SK-N-SH (cell line): ENCODE data around the gene SGPL1. TPM values are rescaled to one million over a fixed set of nuclear protein-coding genes. Genes with fewer than 3 reads are reported as not detected.

Source experiments
- CTCF ChIA-PET: fragments of 300-600, 350-600 bp; formaldehyde crosslinking; extraction: SDS; loops from one replicate; lab custom pipeline; 2021; lab: Yijun Ruan, JAX
- POLR2A ChIA-PET: fragments of 350-600 bp; sonication (Branson Sonifier 250); formaldehyde crosslinking; extraction: SDS; loops from one replicate; lab custom pipeline; 2020; ENCODE audit warnings: antibody characterized with exemption, inconsistent platforms; lab: Yijun Ruan, JAX
- DNase-seq: peaks from one replicate; pipeline ENCODE4 v3.0.0; 2012
- H2AFZ ChIP-seq: fragments of 200-600 bp; sonication (generic); 2 replicates; pipeline ENCODE4 v1.8.1; 2016; ENCODE audit warnings: antibody characterized with exemption, mild to moderate bottlenecking, low read depth
- H3F3A ChIP-seq: fragments of 200-600 bp; sonication (generic); replicated peaks from 2 replicates; pipeline ENCODE3; 2016; ENCODE audit warnings: antibody characterized with exemption, mild to moderate bottlenecking; ENCODE audit not compliant: insufficient read depth
- H3K27ac ChIP-seq, 2 experiments: fragments of 200-500 bp in 1 of 2; fragments of 200-600 bp in 1 of 2; sonication (Bioruptor generic) in 1 of 2; sonication (generic), shearing (Covaris generic) in 1 of 2; 2 replicates each; pipeline versions ENCODE4 v1.5.1 to v1.6.1; 2014 to 2016; ENCODE audit warnings: low read depth in 2 of 2, inconsistent platforms in 1 of 2, low read length in 1 of 2, mild to moderate bottlenecking in 1 of 2, mixed read lengths in 1 of 2
- H3K27me3 ChIP-seq: fragments of 200-600 bp; sonication (generic), shearing (Covaris generic); 2 replicates; pipeline ENCODE4 v1.6.1; 2016; ENCODE audit warnings: mixed run types; ENCODE audit not compliant: insufficient read depth
- H3K36me3 ChIP-seq, 2 experiments: fragments of 200-500 bp in 1 of 2; fragments of 200-600 bp in 1 of 2; sonication (Bioruptor generic) in 1 of 2; sonication (generic) in 1 of 2; replicated peaks in 1 of 2; 2 replicates each; pipeline versions ENCODE3 to v1.5.1; 2014 to 2016; ENCODE audit warnings: low read length in 1 of 2, mild to moderate bottlenecking in 1 of 2; ENCODE audit not compliant: insufficient read depth in 2 of 2, control insufficient read depth in 1 of 2
- H3K4me1 ChIP-seq, 2 experiments: fragments of 200-500 bp in 1 of 2; fragments of 200-600 bp in 1 of 2; sonication (Bioruptor generic) in 1 of 2; sonication (generic), shearing (Covaris generic) in 1 of 2; 2 replicates each; pipeline versions ENCODE4 v1.5.1 to v1.6.1; 2014 to 2016; ENCODE audit warnings: low read depth in 1 of 2, low read length in 1 of 2, mixed run types in 1 of 2; ENCODE audit not compliant: insufficient read depth in 2 of 2, control insufficient read depth in 1 of 2
- H3K4me2 ChIP-seq: fragments of 200-600 bp; sonication (generic), shearing (Covaris generic); 2 replicates; pipeline ENCODE4 v1.6.1; 2017; ENCODE audit warnings: mixed run types
- H3K4me3 ChIP-seq, 2 experiments: fragments of 200-500 bp in 1 of 2; fragments of 200-600 bp in 1 of 2; sonication (Bioruptor generic) in 1 of 2; sonication (generic), shearing (Covaris generic) in 1 of 2; 2 replicates each; pipeline versions ENCODE4 v1.5.1 to v1.8.1; 2014 to 2016; ENCODE audit warnings: low read depth in 2 of 2, inconsistent platforms in 1 of 2, low read length in 1 of 2, mild to moderate bottlenecking in 1 of 2, mixed read lengths in 1 of 2, moderate library complexity in 1 of 2
- H3K79me2 ChIP-seq: fragments of 200-600 bp; sonication (generic); 2 replicates; pipeline ENCODE4 v1.8.1; 2017; ENCODE audit warnings: mild to moderate bottlenecking; ENCODE audit not compliant: insufficient read depth
- H3K9ac ChIP-seq: fragments of 200-600 bp; sonication (generic); 2 replicates; pipeline ENCODE4 v1.6.1; 2017; ENCODE audit warnings: mixed run types
- H3K9me2 ChIP-seq: fragments of 200-600 bp; sonication (generic); 2 replicates; pipeline ENCODE4 v1.6.1; 2017; ENCODE audit warnings: mixed run types
- H3K9me3 ChIP-seq: fragments of 200-600 bp; sonication (generic); 2 replicates; pipeline ENCODE4 v1.6.1; 2017; ENCODE audit warnings: mixed run types, mild to moderate bottlenecking, moderate library complexity
- H4K20me1 ChIP-seq: fragments of 200-600 bp; sonication (generic); 2 replicates; pipeline ENCODE4 v1.6.1; 2017; ENCODE audit warnings: mild to moderate bottlenecking, mixed run types; ENCODE audit not compliant: insufficient read depth
- EZH2phosphoT487 ChIP-seq: fragments of 200-600 bp; sonication (generic); IDR thresholded peaks from 2 replicates; pipeline ENCODE4 v1.6.1; 2017; ENCODE audit warnings: low read depth, mixed run types, mild to moderate bottlenecking, antibody characterized with exemption, moderate library complexity, borderline replicate concordance
- FOSL2 ChIP-seq: IDR thresholded peaks from 2 replicates; pipeline ENCODE4 v1.4.0; 2012; ENCODE audit warnings: low read depth, mild to moderate bottlenecking, moderate library complexity, borderline replicate concordance
- FOXM1 ChIP-seq: IDR thresholded peaks from 2 replicates; pipeline ENCODE4 v1.4.0; 2012; ENCODE audit warnings: low read depth, mild to moderate bottlenecking
- GABPA ChIP-seq: IDR thresholded peaks from 2 replicates; pipeline ENCODE4 v1.4.0; 2012; ENCODE audit warnings: low read depth, mild to moderate bottlenecking
- GATA2 ChIP-seq: sonication (generic); formaldehyde crosslinking; IDR thresholded peaks from 2 replicates; pipeline ENCODE4 v1.5.0; 2020; ENCODE audit warnings: mild to moderate bottlenecking, missing genetic modification reagents
- MEF2A ChIP-seq: IDR thresholded peaks from 2 replicates; pipeline ENCODE4 v1.4.0; 2012; ENCODE audit warnings: low read depth, borderline replicate concordance
- MXI1 ChIP-seq: IDR thresholded peaks from 2 replicates; pipeline ENCODE4 v1.6.1; 2012; ENCODE audit warnings: mild to moderate bottlenecking, low read depth, low read length, improper control_type of control experiment
- NFIC ChIP-seq: IDR thresholded peaks from 2 replicates; pipeline ENCODE4 v1.4.0; 2012; ENCODE audit warnings: borderline replicate concordance
- PBX3 ChIP-seq: IDR thresholded peaks from 2 replicates; pipeline ENCODE4; 2012
- POLR2AphosphoS5 ChIP-seq: IDR thresholded peaks from 2 replicates; pipeline ENCODE4 v1.6.1; 2012; ENCODE audit warnings: low read depth, low read length
- REST ChIP-seq: IDR thresholded peaks from 2 replicates; pipeline ENCODE4 v1.6.1; 2012; ENCODE audit warnings: mild to moderate bottlenecking, low read depth, low read length, moderate library complexity
- RFX5 ChIP-seq: IDR thresholded peaks from 2 replicates; pipeline ENCODE4 v1.6.1; 2012; ENCODE audit warnings: mild to moderate bottlenecking, improper control_type of control experiment, low read length
- SMC3 ChIP-seq: IDR thresholded peaks from 2 replicates; pipeline ENCODE4 v1.6.1; 2012; ENCODE audit warnings: low read depth, low read length, improper control_type of control experiment
- TAF1 ChIP-seq: IDR thresholded peaks from 2 replicates; pipeline ENCODE4 v1.6.1; 2012; ENCODE audit warnings: low read depth, mild to moderate bottlenecking, low read length, moderate library complexity, borderline replicate concordance
- TEAD4 ChIP-seq: IDR thresholded peaks from 2 replicates; pipeline ENCODE4 v1.4.0; 2012; ENCODE audit warnings: mild to moderate bottlenecking, borderline replicate concordance; ENCODE audit not compliant: insufficient read depth
- USF1 ChIP-seq: IDR thresholded peaks from 2 replicates; pipeline ENCODE4 v1.4.0; 2012; ENCODE audit warnings: low read depth, borderline replicate concordance
- ZBTB33 ChIP-seq: IDR thresholded peaks from 2 replicates; pipeline ENCODE4 v1.4.0; 2012; ENCODE audit warnings: low read depth, borderline replicate concordance
- WGBS: methylation state at CpG from one replicate; pipeline ENCODE4 v1.1.6; 2017; ENCODE audit warnings: low lambda C conversion rate; 5-methylcytosine and 5-hydroxymethylcytosine counted together
- polyA plus RNA-seq, 3 experiments: library from polyadenylated mRNA; depleted of rRNA; stranded (reverse); fragments of >200 nt; gene quantifications; 2 replicates each; pipeline ENCODE4 v1.2.3, GENCODE V29; 2012
- TF ChIP-seq, protein P1 (sequence below): IDR thresholded peaks from 2 replicates; pipeline ENCODE4 v1.4.0; 2012; ENCODE audit warnings: low read depth
- TF ChIP-seq, protein P2 (sequence below): fragments of 150-350 bp; IDR thresholded peaks from 2 replicates; pipeline ENCODE4 v1.6.1; 2017; ENCODE audit warnings: antibody characterized with exemption, low read length, low read depth, borderline replicate concordance

The SGPL1 gene
- polyA plus RNA-seq, 1 of the 3 experiments (the other 2 are of a cell fraction): 11.8 TPM

- H2AFZ ChIP-seq: no peak overlapping the region
- H3F3A ChIP-seq: no peaks in the 10 kb centered on the region
- TF ChIP-seq SMC3 (no peak), REST (no peak), FOSL2 (no peak), NFIC (no peak), USF1 (no peak), TEAD4 (no peak), POLR2AphosphoS5 (no peak), MEF2A (no peak), TAF1 (no peak), GABPA (no peak), MXI1 (no peak), EZH2phosphoT487 (no peak), ZBTB33 (no peak), FOXM1 (no peak), GATA2 (CRISPR knock-in tag) (no peak), PBX3 (no peak), RFX5 (no peak)
- TF ChIP-seq, protein P1, sequence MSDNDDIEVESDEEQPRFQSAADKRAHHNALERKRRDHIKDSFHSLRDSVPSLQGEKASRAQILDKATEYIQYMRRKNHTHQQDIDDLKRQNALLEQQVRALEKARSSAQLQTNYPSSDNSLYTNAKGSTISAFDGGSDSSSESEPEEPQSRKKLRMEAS: no peak
- TF ChIP-seq, protein P2, sequence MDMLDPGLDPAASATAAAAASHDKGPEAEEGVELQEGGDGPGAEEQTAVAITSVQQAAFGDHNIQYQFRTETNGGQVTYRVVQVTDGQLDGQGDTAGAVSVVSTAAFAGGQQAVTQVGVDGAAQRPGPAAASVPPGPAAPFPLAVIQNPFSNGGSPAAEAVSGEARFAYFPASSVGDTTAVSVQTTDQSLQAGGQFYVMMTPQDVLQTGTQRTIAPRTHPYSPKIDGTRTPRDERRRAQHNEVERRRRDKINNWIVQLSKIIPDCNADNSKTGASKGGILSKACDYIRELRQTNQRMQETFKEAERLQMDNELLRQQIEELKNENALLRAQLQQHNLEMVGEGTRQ: no peak
- H3K27ac ChIP-seq: no peak overlapping the region
- H3K4me3 ChIP-seq: no peak overlapping the region
- H3K9ac ChIP-seq: no peak overlapping the region
- peaks cover 0 to 17% of the 10 kb centered on the region in 2 experiments; a peak in 2 of 4 replicates for H3K4me1 ChIP-seq
- DNase-seq: no peak
- H3K4me2 ChIP-seq: no peak overlapping the region
- POLR2A ChIA-PET: no interaction called here
- H3K27me3 ChIP-seq: no peaks in the 10 kb centered on the region
- 92% methylated on average over 2 of the region's 2 CpGs for WGBS
- CTCF ChIA-PET: interaction anchor here (0.8 to 2.4 kb wide), 2 partner anchors 9 to 391 kb away, joined by 3 to 20 read pairs; no protein-coding TSS in a partner anchor
- H4K20me1 ChIP-seq: no peaks in the 10 kb centered on the region
- no peaks in the 10 kb centered on the region for H3K9me2 ChIP-seq
- no peaks in the 10 kb centered on the region for H3K9me3 ChIP-seq
- no peaks in the 10 kb centered on the region for H3K79me2 ChIP-seq
- H3K36me3 ChIP-seq: no peaks in the 10 kb centered on the region
Observed at GRCh38 chr10:70894416-70894815, 78.7 kb downstream of the SGPL1 start.
